ENCODE results near the gene BDP1.
"Not testable (repeated sequence)": the region's sequence is repeated elsewhere in the genome, so short reads cannot be mapped to it uniquely, and the experiment has no call there.

BDP1 gene

GRCh38 chr5:71533142-71533541 lies 77.7 kb downstream of the BDP1 start:
- Histone ChIP-seq H3K4me3 (ENCODE audit: low read length) (no peak overlapping the region), H3K36me3 (ENCODE audit: control insufficient read depth, low read depth, low read length) (peaks cover 28% of the 10 kb centered on the region), H3K27me3 (ENCODE audit: control insufficient read depth, insufficient read depth, low read length) (no peaks in the 10 kb centered on the region), H3K4me1 (ENCODE audit: control insufficient read depth, low read depth, low read length) (no peaks in the 10 kb centered on the region), H3K9ac (ENCODE audit: low read length) (no peak overlapping the region), H3K9me3 (ENCODE audit: control insufficient read depth, low read depth, low read length) (no peaks in the 10 kb centered on the region), H3K27ac (ENCODE audit: low read length) (no peak overlapping the region)

DNA sequence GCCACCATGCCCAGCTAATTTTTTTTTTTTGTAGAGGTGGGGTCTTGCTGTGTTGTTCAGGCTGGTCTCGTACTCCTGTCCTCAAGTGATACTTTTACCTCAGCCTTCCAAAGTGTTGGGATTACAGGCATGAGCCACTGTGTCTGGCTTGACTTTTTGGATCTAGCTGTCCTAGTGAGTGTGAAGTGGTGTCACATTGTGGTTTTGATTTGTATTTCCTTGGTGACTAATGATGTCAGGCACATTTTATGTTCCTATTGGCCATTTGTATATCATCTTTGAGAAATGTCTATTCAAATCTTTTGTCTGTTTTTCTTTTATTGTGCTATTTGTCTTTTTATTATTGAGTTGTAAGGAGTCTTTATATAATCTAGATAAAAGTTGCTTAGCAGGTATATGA lies 78.2 kb downstream of the BDP1 start:
- H3K36me3 ChIP-seq (ENCODE audit: control insufficient read depth, low read depth, low read length), result peaks cover 27% of the 10 kb centered on the region
- no peaks in the 10 kb centered on the region for H3K27me3 ChIP-seq (ENCODE audit: control insufficient read depth, insufficient read depth, low read length)
- H3K27ac ChIP-seq (ENCODE audit: low read length), result no peak overlapping the region
- H3K4me1 ChIP-seq (ENCODE audit: control insufficient read depth, low read depth, low read length), result no peaks in the 10 kb centered on the region
- H3K9ac ChIP-seq (ENCODE audit: low read length), result no peak overlapping the region
- H3K4me3 ChIP-seq (ENCODE audit: low read length), result no peak overlapping the region
- H3K9me3 ChIP-seq (ENCODE audit: control insufficient read depth, low read depth, low read length), result no peaks in the 10 kb centered on the region

DNA sequence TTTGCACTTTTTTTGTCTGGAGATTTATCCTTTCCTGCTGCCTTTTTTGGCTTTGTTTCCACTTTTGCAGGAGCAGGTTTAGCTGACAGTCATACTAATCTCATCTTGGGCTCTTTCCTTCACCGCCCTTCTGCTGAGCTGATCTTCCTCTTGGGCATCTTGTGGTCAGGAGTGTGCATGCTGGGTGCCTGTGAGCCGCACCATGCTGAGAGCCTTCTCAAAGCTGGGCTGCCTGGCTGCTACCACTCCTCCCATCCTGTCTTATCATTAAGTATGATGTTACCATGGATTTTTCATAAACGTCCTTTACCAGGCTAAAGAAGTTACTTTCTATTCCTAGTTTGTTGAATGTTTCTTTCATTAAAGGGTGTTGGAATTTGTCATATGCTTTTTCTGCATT lies 82.2 kb downstream of the BDP1 start:
- Histone ChIP-seq H3K4me3 (ENCODE audit: low read length) (no peak overlapping the region), H3K9ac (ENCODE audit: low read length) (no peak overlapping the region), H3K27ac (ENCODE audit: low read length) (no peak overlapping the region), H3K36me3 (ENCODE audit: control insufficient read depth, low read depth, low read length) (peaks cover 42% of the 10 kb centered on the region), H3K4me1 (ENCODE audit: control insufficient read depth, low read depth, low read length) (no peaks in the 10 kb centered on the region), H3K27me3 (ENCODE audit: control insufficient read depth, insufficient read depth, low read length) (no peaks in the 10 kb centered on the region), H3K9me3 (ENCODE audit: control insufficient read depth, low read depth, low read length) (no peaks in the 10 kb centered on the region)

- H3K36me3 ChIP-seq (ENCODE audit: control insufficient read depth, low read depth, low read length), result peaks cover 66% of the 10 kb centered on the region
- not testable (repeated sequence) for H3K27ac ChIP-seq (ENCODE audit: low read length); H3K27me3 ChIP-seq (ENCODE audit: control insufficient read depth, insufficient read depth, low read length); H3K9me3 ChIP-seq (ENCODE audit: control insufficient read depth, low read depth, low read length); H3K4me3 ChIP-seq (ENCODE audit: low read length); H3K4me1 ChIP-seq (ENCODE audit: control insufficient read depth, low read depth, low read length); H3K9ac ChIP-seq (ENCODE audit: low read length)
Measured at GRCh38 chr5:71550885-71551284, 95.4 kb downstream of the BDP1 start.

DNA sequence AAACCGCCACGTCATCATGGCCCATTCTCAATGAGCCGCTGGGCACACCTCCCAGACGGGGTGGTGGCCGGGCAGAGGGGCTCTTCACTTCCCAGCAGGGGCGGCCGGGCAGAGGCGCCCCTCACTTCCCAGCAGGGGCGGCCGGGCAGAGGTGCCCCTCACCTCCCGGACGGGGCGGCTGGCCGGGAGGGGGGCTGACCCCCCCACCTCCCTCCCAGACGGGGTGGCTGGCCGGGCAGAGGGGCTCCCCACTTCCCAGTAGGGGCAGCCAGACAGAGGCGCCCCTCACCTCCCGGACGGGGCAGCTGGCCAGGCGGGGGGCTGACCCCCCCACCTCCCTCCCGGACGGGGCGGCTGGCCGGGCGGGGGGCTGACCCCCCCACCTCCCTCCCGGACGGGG lies 96.1 kb downstream of the BDP1 start:
- not testable (repeated sequence) for H3K9me3 ChIP-seq (ENCODE audit: control insufficient read depth, low read depth, low read length); H3K4me3 ChIP-seq (ENCODE audit: low read length); H3K27me3 ChIP-seq (ENCODE audit: control insufficient read depth, insufficient read depth, low read length); H3K9ac ChIP-seq (ENCODE audit: low read length); H3K27ac ChIP-seq (ENCODE audit: low read length); H3K4me1 ChIP-seq (ENCODE audit: control insufficient read depth, low read depth, low read length)
- peaks cover 63% of the 10 kb centered on the region for H3K36me3 ChIP-seq (ENCODE audit: control insufficient read depth, low read depth, low read length)

GRCh38 chr5:71552026-71552749 lies 96.7 kb downstream of the BDP1 start:
- not testable (repeated sequence) for H3K4me1 ChIP-seq (ENCODE audit: control insufficient read depth, low read depth, low read length); H3K9ac ChIP-seq (ENCODE audit: low read length); H3K27ac ChIP-seq (ENCODE audit: low read length); H3K9me3 ChIP-seq (ENCODE audit: control insufficient read depth, low read depth, low read length); H3K27me3 ChIP-seq (ENCODE audit: control insufficient read depth, insufficient read depth, low read length); H3K4me3 ChIP-seq (ENCODE audit: low read length)
- peaks cover 63% of the 10 kb centered on the region for H3K36me3 ChIP-seq (ENCODE audit: control insufficient read depth, low read depth, low read length)

- Histone ChIP-seq H3K9ac (ENCODE audit: low read length) (no peak overlapping the region), H3K9me3 (ENCODE audit: control insufficient read depth, low read depth, low read length) (no peaks in the 10 kb centered on the region), H3K27ac (ENCODE audit: low read length) (no peak overlapping the region), H3K4me3 (ENCODE audit: low read length) (no peak overlapping the region), H3K27me3 (ENCODE audit: control insufficient read depth, insufficient read depth, low read length) (no peaks in the 10 kb centered on the region), H3K36me3 (ENCODE audit: control insufficient read depth, low read depth, low read length) (peaks cover 39% of the 10 kb centered on the region), H3K4me1 (ENCODE audit: control insufficient read depth, low read depth, low read length) (no peaks in the 10 kb centered on the region)
Measured at GRCh38 chr5:71563161-71563560, 107.7 kb downstream of the BDP1 start.

DNA sequence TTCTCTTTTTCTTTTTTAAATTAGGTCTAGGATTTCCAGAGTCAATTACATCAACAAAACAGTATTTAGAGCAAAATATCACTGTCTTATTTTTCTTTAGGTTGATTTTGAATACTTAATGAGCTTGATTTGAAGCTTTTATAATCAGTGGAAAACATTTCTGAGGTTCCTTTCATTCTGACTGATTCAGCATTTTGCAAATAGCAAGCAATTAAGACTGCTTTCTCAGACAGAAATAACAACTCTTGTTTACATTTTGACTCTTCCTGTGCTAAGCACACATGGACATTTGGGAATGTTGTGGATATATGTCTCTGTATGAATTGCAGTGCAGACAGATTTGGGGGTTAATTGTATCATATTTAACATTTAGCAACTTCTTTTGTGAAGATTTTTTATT lies 109.4 kb downstream of the BDP1 start:
- H3K9ac ChIP-seq (ENCODE audit: low read length), result no peak overlapping the region
- H3K4me1 ChIP-seq (ENCODE audit: control insufficient read depth, low read depth, low read length), result no peaks in the 10 kb centered on the region
- H3K27ac ChIP-seq (ENCODE audit: low read length), result no peak overlapping the region
- H3K27me3 ChIP-seq (ENCODE audit: control insufficient read depth, insufficient read depth, low read length), result no peaks in the 10 kb centered on the region
- H3K36me3 ChIP-seq (ENCODE audit: control insufficient read depth, low read depth, low read length), result peaks cover 27% of the 10 kb centered on the region
- H3K4me3 ChIP-seq (ENCODE audit: low read length), result no peak overlapping the region
- no peaks in the 10 kb centered on the region for H3K9me3 ChIP-seq (ENCODE audit: control insufficient read depth, low read depth, low read length)

DNA sequence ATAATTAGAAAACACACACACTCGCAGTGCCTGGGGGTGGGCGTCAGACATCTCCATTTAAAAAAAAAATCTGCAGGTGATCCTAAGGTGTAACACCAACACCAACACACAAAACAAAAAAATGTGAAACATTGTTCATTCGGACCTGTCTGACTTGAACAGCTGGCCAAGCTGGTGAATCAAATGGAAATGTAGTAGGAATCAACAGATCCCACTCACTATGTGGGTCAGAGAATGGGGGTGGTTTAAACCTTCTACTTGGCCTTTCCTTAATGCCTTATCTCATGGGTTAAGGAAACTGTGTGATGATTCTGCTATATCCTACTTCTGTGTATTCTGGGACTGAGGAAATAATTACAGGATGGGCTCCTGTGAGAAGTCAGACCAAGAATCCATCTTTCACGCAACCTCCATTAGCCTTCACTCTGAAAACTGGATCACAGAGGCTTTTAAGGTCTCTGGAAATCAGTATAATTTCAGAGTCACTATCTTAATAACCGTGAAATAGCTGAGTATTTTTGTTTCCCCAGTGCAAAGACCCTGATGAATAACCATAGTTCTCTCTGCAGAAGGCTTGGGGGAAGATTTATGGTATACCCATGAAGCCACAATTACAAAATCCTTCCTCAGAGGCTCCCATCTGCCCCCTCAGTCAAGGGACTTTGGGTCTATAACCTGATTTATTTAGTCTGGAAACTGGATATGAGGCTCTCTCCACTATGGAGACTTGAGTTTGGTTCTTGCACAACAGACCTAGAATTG lies 114.5 kb downstream of the BDP1 start:
- Histone ChIP-seq H3K9me3 (ENCODE audit: control insufficient read depth, low read depth, low read length) (no peaks in the 10 kb centered on the region), H3K27me3 (ENCODE audit: control insufficient read depth, insufficient read depth, low read length) (no peaks in the 10 kb centered on the region), H3K36me3 (ENCODE audit: control insufficient read depth, low read depth, low read length) (peaks cover 5% of the 10 kb centered on the region), H3K4me3 (ENCODE audit: low read length) (no peak overlapping the region), H3K4me1 (ENCODE audit: control insufficient read depth, low read depth, low read length) (peaks cover 4% of the 10 kb centered on the region), H3K9ac (ENCODE audit: low read length) (no peak overlapping the region), H3K27ac (ENCODE audit: low read length) (no peak overlapping the region)

GRCh38 chr5:71571811-71572210 lies 116.4 kb downstream of the BDP1 start:
- H3K36me3 ChIP-seq (ENCODE audit: control insufficient read depth, low read depth, low read length); H3K4me3 ChIP-seq (ENCODE audit: low read length); H3K27ac ChIP-seq (ENCODE audit: low read length); H3K4me1 ChIP-seq (ENCODE audit: control insufficient read depth, low read depth, low read length); H3K9me3 ChIP-seq (ENCODE audit: control insufficient read depth, low read depth, low read length); H3K27me3 ChIP-seq (ENCODE audit: control insufficient read depth, insufficient read depth, low read length); H3K9ac ChIP-seq (ENCODE audit: low read length): not testable (repeated sequence)

DNA sequence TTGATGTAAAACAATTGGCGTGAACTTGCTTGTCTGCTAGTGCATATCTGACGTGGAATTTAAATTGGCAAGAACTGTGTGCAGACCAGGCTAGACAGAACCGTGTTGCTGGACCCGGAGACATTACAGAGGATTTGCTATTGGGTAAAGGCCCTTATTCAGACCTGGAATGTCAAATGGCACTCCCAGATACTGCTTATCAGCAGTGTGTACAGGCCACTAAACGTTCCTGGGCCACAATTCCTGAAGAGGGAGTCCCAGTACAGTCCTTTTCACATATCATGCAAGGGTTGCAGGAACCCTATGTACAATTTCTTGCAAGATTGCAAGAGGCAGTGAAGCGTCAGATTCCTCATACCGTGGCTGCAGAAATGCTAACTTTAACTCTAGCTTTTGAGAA lies 118.1 kb downstream of the BDP1 start:
- H3K4me3 ChIP-seq (ENCODE audit: low read length), result no peak overlapping the region
- H3K9ac ChIP-seq (ENCODE audit: low read length), result no peak overlapping the region
- no peaks in the 10 kb centered on the region for H3K27me3 ChIP-seq (ENCODE audit: control insufficient read depth, insufficient read depth, low read length)
- no peak overlapping the region for H3K27ac ChIP-seq (ENCODE audit: low read length)
- H3K36me3 ChIP-seq (ENCODE audit: control insufficient read depth, low read depth, low read length), result no peaks in the 10 kb centered on the region
- H3K9me3 ChIP-seq (ENCODE audit: control insufficient read depth, low read depth, low read length), result no peaks in the 10 kb centered on the region
- H3K4me1 ChIP-seq (ENCODE audit: control insufficient read depth, low read depth, low read length), result peaks cover 4% of the 10 kb centered on the region

- not testable (repeated sequence) for H3K9ac ChIP-seq (ENCODE audit: low read length); H3K4me1 ChIP-seq (ENCODE audit: control insufficient read depth, low read depth, low read length); H3K27me3 ChIP-seq (ENCODE audit: control insufficient read depth, insufficient read depth, low read length); H3K36me3 ChIP-seq (ENCODE audit: control insufficient read depth, low read depth, low read length); H3K9me3 ChIP-seq (ENCODE audit: control insufficient read depth, low read depth, low read length); H3K27ac ChIP-seq (ENCODE audit: low read length); H3K4me3 ChIP-seq (ENCODE audit: low read length)
Measured at GRCh38 chr5:71575588-71575987, 120.1 kb downstream of the BDP1 start.
